Activated CD8-positive, alpha-beta T cell treated with anti-CD3 and anti-CD28 coated beads for 36 hours (primary cell): ENCODE results near the gene DARS1. TPM values are rescaled to one million over a fixed set of nuclear protein-coding genes. Genes with fewer than 3 reads are reported as not detected.
"Not testable (repeated sequence)": the region's sequence is repeated elsewhere in the genome, so short reads cannot be mapped to it uniquely, and the experiment has no call there.

Experiments used
- ATAC-seq: fragments of 200-7000 bp; cut with Tn5 transposase; one replicate; pipeline ENCODE4 v1.10.0; 2021; ENCODE audit warnings: mild to moderate bottlenecking, moderate library complexity
- CTCF ChIA-PET: fragments of 350-600 bp; sonication (Branson Sonifier 250); formaldehyde crosslinking; loops from one replicate; lab custom pipeline; 2021; ENCODE audit warnings: antibody characterized with exemption; lab: Charles Lee
- POLR2A ChIA-PET: fragments of 350-600 bp; sonication (Branson Sonifier 250); formaldehyde crosslinking; loops from one replicate; lab custom pipeline; 2021; ENCODE audit warnings: antibody characterized with exemption; lab: Charles Lee
- DNase-seq: peaks from one replicate; pipeline ENCODE4 v3.0.0-alpha.2; 2020
- H3K27ac Mint-ChIP-seq: one replicate; pipeline ENCODE4 v1.8.0; 2021; ENCODE audit warnings: mild to moderate bottlenecking, mixed read lengths
- H3K27me3 Mint-ChIP-seq: one replicate; pipeline ENCODE4 v1.8.0; 2021; ENCODE audit warnings: mixed read lengths
- H3K36me3 Mint-ChIP-seq: one replicate; pipeline ENCODE4 v1.8.0; 2021; ENCODE audit warnings: low read depth, mixed read lengths
- H3K4me1 Mint-ChIP-seq: one replicate; pipeline ENCODE4 v1.8.0; 2021; ENCODE audit warnings: low read depth, mixed read lengths
- H3K4me3 Mint-ChIP-seq: one replicate; pipeline ENCODE4 v1.8.0; 2021; ENCODE audit warnings: mild to moderate bottlenecking, moderate library complexity, mixed read lengths
- H3K9me3 Mint-ChIP-seq: one replicate; pipeline ENCODE4 v1.8.0; 2021; ENCODE audit warnings: mixed read lengths
- CTCF ChIP-seq: fragments of 200-600 bp; IDR thresholded peaks from one replicate; pipeline ENCODE4 v1.8.0; 2022; ENCODE audit warnings: antibody characterized with exemption, mild to moderate bottlenecking
- intact Hi-C: fragments of 100-400 bp; cut with micrococcal nuclease; formaldehyde crosslinking; loops from one replicate; pipeline ENCODE4 v1.10.0; 2022
- total RNA-seq, 2 experiments: library from RNA; stranded (reverse); gene quantifications; one replicate each; pipeline ENCODE4 v1.2.3, GENCODE V29; 2021

DARS1 gene
- total RNA-seq, 2 experiments from 2014 or later, result 210 to 211 TPM

GRCh38 chr2:135963841-135964240 is 21.6 kb downstream of the DARS1 start:
- ChIA-PET CTCF (no interaction called here), POLR2A (interaction anchor here (1.5 to 1.6 kb wide), 2 partner anchors 22 to 34 kb away, joined by 3 to 4 read pairs; partner anchors contain the start of gene DARS1)
- H3K27me3 Mint-ChIP-seq, result no peaks in the 10 kb centered on the region
- H3K9me3 Mint-ChIP-seq, result no peaks in the 10 kb centered on the region
- intact Hi-C loops, result no loop called here
- peaks cover 53% of the 10 kb centered on the region for H3K36me3 Mint-ChIP-seq
- DNase-seq (no peak), ATAC-seq (no peak)
- H3K4me3 Mint-ChIP-seq, result no peak overlapping the region
- peak overlapping the region; percentile 15 for H3K27ac Mint-ChIP-seq
- TF ChIP-seq CTCF, result no peak
- peaks cover 53% of the 10 kb centered on the region for H3K4me1 Mint-ChIP-seq

GRCh38 chr2:135962366-135963123 is 22.9 kb downstream of the DARS1 start:
- CTCF ChIA-PET, result interaction anchor here (1.1 kb wide), 1 partner anchor 91 kb away, joined by 3 read pairs; no protein-coding TSS in a partner anchor
- Mint-ChIP-seq H3K36me3 (peaks cover 54% of the 10 kb centered on the region), H3K4me1 (peaks cover 54% of the 10 kb centered on the region), H3K27ac (peak overlapping the region; percentile 84), H3K9me3 (no peaks in the 10 kb centered on the region), H3K4me3 (peak overlapping the region; percentile 35), H3K27me3 (no peaks in the 10 kb centered on the region)
- POLR2A ChIA-PET, result interaction anchor here (1.5 to 1.6 kb wide), 2 partner anchors 23 to 35 kb away, joined by 3 to 4 read pairs; partner anchors contain the start of gene DARS1
- TF ChIP-seq CTCF, result no peak
- DNase-seq (no peak), ATAC-seq (peak; percentile 78)
- intact Hi-C loops, result no loop called here

- H3K27me3 Mint-ChIP-seq, result no peaks in the 10 kb centered on the region
- no peak for DNase-seq
- H3K36me3 Mint-ChIP-seq, result peaks cover 53% of the 10 kb centered on the region
- H3K4me1 Mint-ChIP-seq, result peaks cover 55% of the 10 kb centered on the region
- TF ChIP-seq CTCF, result no peak
- intact Hi-C loops, result no loop called here
- H3K9me3 Mint-ChIP-seq, result no peaks in the 10 kb centered on the region
- ChIA-PET CTCF (no interaction called here), POLR2A (interaction anchor here (1.1 kb wide), 1 partner anchor 23 kb away, joined by 3 read pairs; no protein-coding TSS in a partner anchor)
- no peak overlapping the region for H3K4me3 Mint-ChIP-seq
- peak overlapping the region; percentile 78 for H3K27ac Mint-ChIP-seq
- ATAC-seq, result peak; percentile 60
Measured at GRCh38 chr2:135960656-135961551, 24.5 kb downstream of the DARS1 start.

GRCh38 chr2:135960150-135960549 is 25.3 kb downstream of the DARS1 start:
- no peak for TF ChIP-seq CTCF
- H3K4me1 Mint-ChIP-seq, result peaks cover 57% of the 10 kb centered on the region
- CTCF ChIA-PET, result no interaction called here
- intact Hi-C loops, result no loop called here
- H3K27ac Mint-ChIP-seq, result peak overlapping the region; percentile 66
- ATAC-seq, result no peak
- POLR2A ChIA-PET, result interaction anchor here (0.8 to 1.1 kb wide), 2 partner anchors 24 to 68 kb away, joined by 3 read pairs; no protein-coding TSS in a partner anchor
- H3K27me3 Mint-ChIP-seq, result no peaks in the 10 kb centered on the region
- H3K36me3 Mint-ChIP-seq, result peaks cover 56% of the 10 kb centered on the region
- no peak overlapping the region for H3K4me3 Mint-ChIP-seq
- no peaks in the 10 kb centered on the region for H3K9me3 Mint-ChIP-seq
- no peak for DNase-seq

- POLR2A ChIA-PET, H3K27me3 Mint-ChIP-seq, DNase-seq, H3K4me3 Mint-ChIP-seq, ATAC-seq, H3K27ac Mint-ChIP-seq, intact Hi-C loops, H3K9me3 Mint-ChIP-seq: not testable (repeated sequence)
- CTCF ChIA-PET, result interaction anchor here (1.0 kb wide), 1 partner anchor 33 kb away, joined by 3 read pairs; no protein-coding TSS in a partner anchor
- peaks cover 59% of the 10 kb centered on the region for H3K4me1 Mint-ChIP-seq
- H3K36me3 Mint-ChIP-seq, result peaks cover 51% of the 10 kb centered on the region
Measured at GRCh38 chr2:135958927-135959326, 26.5 kb downstream of the DARS1 start.
